Sigmoid colon (tissue), 7 donors: ENCODE measurements around the gene CUL9. TPM values are rescaled to one million over a fixed set of nuclear protein-coding genes. Genes with fewer than 3 reads are reported as not detected.

Source experiments
- DNase-seq: peaks from one replicate; pipeline ENCODE4 v3.0.0-alpha.2; 2019
- H3K27ac ChIP-seq, 4 donors: fragments of 200-600 bp; sonication (generic); one replicate each; pipeline ENCODE4 v1.5.1; 2016 to 2019; ENCODE audit warnings: mild to moderate bottlenecking in 1 of 4
- H3K27me3 ChIP-seq, 3 donors: fragments of 200-600 bp; sonication (generic); one replicate each; pipeline ENCODE4 v1.5.1; 2019; ENCODE audit warnings: mild to moderate bottlenecking in 1 of 3
- H3K36me3 ChIP-seq, 4 donors: fragments of 200-600 bp; sonication (generic); one replicate each; pipeline ENCODE4 v1.5.1; 2016 to 2019
- H3K4me1 ChIP-seq, 4 donors: fragments of 200-600 bp; sonication (generic); one replicate each; pipeline ENCODE4 v1.5.1; 2017 to 2019
- H3K4me3 ChIP-seq, 4 donors: fragments of 200-600 bp; sonication (generic); one replicate each; pipeline ENCODE4 v1.5.1; 2017 to 2019; ENCODE audit warnings: mild to moderate bottlenecking in 2 of 4, moderate library complexity in 1 of 4
- H3K9me3 ChIP-seq, 4 donors: fragments of 200-600 bp in 3 of 4; sonication (generic) in 3 of 4; one replicate each; pipeline versions ENCODE4 v1.5.1 to v1.6.1; 2013 to 2019
- EP300 ChIP-seq, 4 donors: sonication (generic); formaldehyde crosslinking; IDR thresholded peaks; one replicate each; pipeline ENCODE4 v1.6.1; 2017; ENCODE audit warnings: antibody characterized with exemption in 4 of 4
- POLR2A ChIP-seq, 2 donors: fragments of 450-650 bp; IDR thresholded peaks; one replicate each; pipeline ENCODE4 v1.6.1; 2016; ENCODE audit warnings: antibody characterized with exemption in 2 of 2, mild to moderate bottlenecking in 2 of 2, moderate library complexity in 2 of 2
- POLR2AphosphoS5 ChIP-seq, 4 donors: sonication (generic); formaldehyde crosslinking; IDR thresholded peaks; one replicate each; pipeline ENCODE4 v1.6.1; 2017; ENCODE audit warnings: antibody characterized with exemption in 4 of 4
- WGBS, 2 donors: extraction: QIAGEN DNeasy Blood & Tissue Kit; methylation state at CpG; one replicate each; pipeline ENCODE4 v1.1.7; 2013; 5-methylcytosine and 5-hydroxymethylcytosine counted together
- intact Hi-C: fragments of 100-400 bp; cut with DNase I; formaldehyde crosslinking; loops from one replicate; pipeline ENCODE4 v1.15.1; 2023
- polyA plus RNA-seq, 3 donors: library from polyadenylated mRNA; stranded (reverse); fragments of 200-250 nt; gene quantifications; one replicate each; pipeline ENCODE4 v1.2.3, GENCODE V29; 2013
- total RNA-seq, 4 donors: library from RNA; depleted of rRNA; stranded (reverse); fragments of >200 nt; gene quantifications; one replicate each; pipeline ENCODE4 v1.1.0, GENCODE V29; 2016
- TF ChIP-seq, protein P1 (sequence below), 4 experiments: fragments of 450-650 bp in 3 of 4; fragments of 200-600 bp in 1 of 4; IDR thresholded peaks; one replicate each; pipeline ENCODE4 v1.5.1; 2016 to 2019; ENCODE audit warnings: antibody characterized with exemption in 4 of 4, mild to moderate bottlenecking in 3 of 4, moderate library complexity in 2 of 4
- donor health status: healthy with polysubstance abuse.
- donor health status: Bipolar disorder and iron deficiency.
- donor health status: healthy.

Gene CUL9
- total and polyA plus RNA-seq, 7 donors, result 5.1 to 49.6 (median 28.2) TPM

- 94 to 95% methylated on average over 6 of the region's 6 CpGs for WGBS, 2 donors
- no peak for TF ChIP-seq POLR2AphosphoS5 (IDR thresholded peaks at IDR 0.05)
- no peak for TF ChIP-seq POLR2A (IDR thresholded peaks at IDR 0.05)
- TF ChIP-seq, protein P1, sequence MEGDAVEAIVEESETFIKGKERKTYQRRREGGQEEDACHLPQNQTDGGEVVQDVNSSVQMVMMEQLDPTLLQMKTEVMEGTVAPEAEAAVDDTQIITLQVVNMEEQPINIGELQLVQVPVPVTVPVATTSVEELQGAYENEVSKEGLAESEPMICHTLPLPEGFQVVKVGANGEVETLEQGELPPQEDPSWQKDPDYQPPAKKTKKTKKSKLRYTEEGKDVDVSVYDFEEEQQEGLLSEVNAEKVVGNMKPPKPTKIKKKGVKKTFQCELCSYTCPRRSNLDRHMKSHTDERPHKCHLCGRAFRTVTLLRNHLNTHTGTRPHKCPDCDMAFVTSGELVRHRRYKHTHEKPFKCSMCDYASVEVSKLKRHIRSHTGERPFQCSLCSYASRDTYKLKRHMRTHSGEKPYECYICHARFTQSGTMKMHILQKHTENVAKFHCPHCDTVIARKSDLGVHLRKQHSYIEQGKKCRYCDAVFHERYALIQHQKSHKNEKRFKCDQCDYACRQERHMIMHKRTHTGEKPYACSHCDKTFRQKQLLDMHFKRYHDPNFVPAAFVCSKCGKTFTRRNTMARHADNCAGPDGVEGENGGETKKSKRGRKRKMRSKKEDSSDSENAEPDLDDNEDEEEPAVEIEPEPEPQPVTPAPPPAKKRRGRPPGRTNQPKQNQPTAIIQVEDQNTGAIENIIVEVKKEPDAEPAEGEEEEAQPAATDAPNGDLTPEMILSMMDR (IDR thresholded peaks at IDR 0.05), result no peak
- no peak for TF ChIP-seq EP300 (IDR thresholded peaks at IDR 0.05)
- peaks cover 0 to 13% (median 11%) of the 10 kb centered on the region in 4 donors for H3K4me1 ChIP-seq
- no peaks in the 10 kb centered on the region for H3K36me3 ChIP-seq
- H3K4me3 ChIP-seq, result no peak overlapping the region
- H3K9me3 ChIP-seq, result no peaks in the 10 kb centered on the region
- intact Hi-C loops, result no loop called here
- no peak for DNase-seq
- H3K27me3 ChIP-seq, result no peaks in the 10 kb centered on the region
- H3K27ac ChIP-seq, result no peak overlapping the region
These were observed 34.1 kb upstream of the CUL9 start for GRCh38 chr6:43147691-43148477.

DNA sequence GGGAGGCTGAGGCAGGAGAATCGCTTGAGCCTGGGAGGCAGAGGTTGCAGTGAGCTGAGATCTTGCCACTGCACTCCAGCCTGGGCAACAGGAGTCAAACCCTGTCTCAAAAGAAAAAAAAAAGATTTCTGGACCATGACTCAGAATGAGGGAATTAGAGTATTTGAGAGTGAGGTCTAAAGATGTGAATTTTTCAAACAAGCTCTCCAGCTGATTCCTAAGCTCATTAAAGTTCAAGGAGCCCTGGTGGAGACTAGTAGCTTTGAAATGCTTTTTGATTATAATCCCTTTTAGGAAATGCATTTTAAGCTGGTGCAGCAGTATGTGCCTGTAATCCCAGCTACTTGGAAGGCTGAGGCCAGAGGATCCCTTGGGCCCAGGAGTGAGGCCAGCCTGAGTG is 32.7 kb upstream of the CUL9 start:
- intact Hi-C loops, result no loop called here
- Histone ChIP-seq H3K27me3 (no peaks in the 10 kb centered on the region), H3K4me1 (no peaks in the 10 kb centered on the region), H3K27ac (no peak overlapping the region), H3K4me3 (no peak overlapping the region), H3K9me3 (no peaks in the 10 kb centered on the region), H3K36me3 (no peaks in the 10 kb centered on the region)
- TF ChIP-seq POLR2A (IDR thresholded peaks at IDR 0.05) (no peak), POLR2AphosphoS5 (IDR thresholded peaks at IDR 0.05) (no peak), EP300 (IDR thresholded peaks at IDR 0.05) (no peak)
- TF ChIP-seq, protein P1 (IDR thresholded peaks at IDR 0.05), result no peak
- 96 to 98% methylated on average over 1 of the region's 1 CpG for WGBS, 2 donors
- DNase-seq, result no peak

DNA sequence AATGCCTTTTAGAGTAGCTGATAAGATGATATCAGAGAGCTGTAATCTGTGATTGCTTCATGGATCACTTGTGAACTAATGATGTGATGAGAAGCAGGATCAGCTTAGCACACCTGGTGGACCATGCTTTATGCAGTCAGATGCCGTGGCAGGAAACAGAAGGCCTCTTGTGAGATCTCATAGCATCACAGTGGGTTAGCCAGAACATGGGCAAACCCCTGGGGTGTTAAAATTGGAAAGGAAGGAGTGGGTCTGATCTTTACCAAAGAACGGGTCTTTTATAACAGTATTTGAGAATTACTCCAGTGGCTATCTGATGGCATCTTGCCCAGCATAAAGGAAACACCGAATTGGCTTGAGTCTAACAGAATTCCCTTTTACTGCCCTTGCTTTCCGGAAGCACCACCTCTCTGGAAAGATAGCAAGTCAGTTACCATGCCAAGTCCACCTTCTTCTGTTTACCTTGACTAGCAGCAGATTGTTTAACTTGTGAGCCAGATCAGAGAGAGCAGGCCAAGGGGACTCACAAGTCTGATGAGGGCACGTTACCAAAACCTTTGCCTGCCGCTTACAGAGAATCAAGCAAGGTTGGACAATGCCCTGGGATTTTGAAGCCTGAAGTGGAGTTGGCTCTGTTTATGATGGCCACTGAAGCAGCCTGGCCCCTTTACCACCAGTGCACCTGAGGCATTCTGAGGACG is 31.8 kb upstream of the CUL9 start:
- Histone ChIP-seq H3K27me3 (no peaks in the 10 kb centered on the region), H3K4me3 (no peak overlapping the region), H3K9me3 (no peaks in the 10 kb centered on the region), H3K27ac (no peak overlapping the region), H3K4me1 (no peaks in the 10 kb centered on the region), H3K36me3 (no peaks in the 10 kb centered on the region)
- WGBS, 2 donors, result 14 to 58% methylated on average over 7 of the region's 7 CpGs
- intact Hi-C loops, result no loop called here
- no peak for TF ChIP-seq POLR2AphosphoS5 (IDR thresholded peaks at IDR 0.05)
- no peak for TF ChIP-seq EP300 (IDR thresholded peaks at IDR 0.05)
- TF ChIP-seq POLR2A (IDR thresholded peaks at IDR 0.05), result no peak
- TF ChIP-seq, protein P1 (IDR thresholded peaks at IDR 0.05), result no peak
- DNase-seq, result no peak

GRCh38 chr6:43159599-43159998 is 22.4 kb upstream of the CUL9 start:
- TF ChIP-seq POLR2A (IDR thresholded peaks at IDR 0.05) (no peak), EP300 (IDR thresholded peaks at IDR 0.05) (no peak), POLR2AphosphoS5 (IDR thresholded peaks at IDR 0.05) (no peak)
- TF ChIP-seq, protein P1 (IDR thresholded peaks at IDR 0.05), result no peak
- Histone ChIP-seq H3K36me3 (no peaks in the 10 kb centered on the region), H3K4me3 (no peak overlapping the region), H3K27me3 (no peaks in the 10 kb centered on the region), H3K27ac (no peak overlapping the region), H3K4me1 (no peaks in the 10 kb centered on the region), H3K9me3 (no peaks in the 10 kb centered on the region)
- WGBS, 2 donors, result 95 to 97% methylated on average over 11 of the region's 11 CpGs
- no peak for DNase-seq
- intact Hi-C loops, result no loop called here
